ENCODE data around the gene MAST4. TPM values are rescaled to one million over a fixed set of nuclear protein-coding genes. Genes with fewer than 3 reads are reported as not detected.

The MAST4 gene
- total RNA-seq, 2 experiments from 2014 or later, result 1.3 to 21.9 TPM

GRCh38 chr5:66717455-66718373 is 121.5 kb downstream of the MAST4 start:
- Histone ChIP-seq H3K36me3 (ENCODE audit: insufficient read depth, low read length) (no peaks in the 10 kb centered on the region), H3K27ac (ENCODE audit: low read depth, low read length, poor library complexity, severe bottlenecking) (no peak overlapping the region), H4K20me1 (ENCODE audit: insufficient read depth, low read length) (no peaks in the 10 kb centered on the region), H2AFZ (ENCODE audit: low read length) (no peak overlapping the region), H3K4me3 (ENCODE audit: low read depth, low read length, poor library complexity, severe bottlenecking) (no peak overlapping the region), H3K9me3 (ENCODE audit: low read length) (no peaks in the 10 kb centered on the region), H3K79me2 (ENCODE audit: insufficient read depth, low read depth, low read length) (no peaks in the 10 kb centered on the region), H3K4me2 (ENCODE audit: low read length) (no peak overlapping the region), H3K9me2 (ENCODE audit: insufficient read depth, low read length) (no peaks in the 10 kb centered on the region), H3K4me1 (ENCODE audit: insufficient read depth, low read length, poor library complexity, severe bottlenecking) (no peaks in the 10 kb centered on the region)
- CTCF ChIA-PET (ENCODE audit: unreplicated experiment), result interaction anchor here (1.4 kb wide), 1 partner anchor 10 kb away, joined by 5 read pairs; no protein-coding TSS in a partner anchor
- intact Hi-C loops (cut with micrococcal nuclease; ENCODE audit: unreplicated experiment), result no loop called here
- no peak for DNase-seq (ENCODE audit: low spot score)
- BruUV-seq (replicated peaks), result no TSS peak
- TF ChIP-seq EZH2phosphoT487 (IDR thresholded peaks at IDR 0.05; ENCODE audit: borderline replicate concordance, low read depth, low read length), result no peak
- no peak for TF ChIP-seq CTCF (conservative IDR thresholded peaks at IDR 0.05; ENCODE audit: low read length)
- POLR2A ChIA-PET, result interaction anchor here (0.6 to 0.8 kb wide), 2 partner anchors 9 kb away, joined by 3 to 4 read pairs; no protein-coding TSS in a partner anchor

GRCh38 chr5:66718374-66719002 is 122.3 kb downstream of the MAST4 start:
- no peaks in the 10 kb centered on the region for H3K79me2 ChIP-seq (ENCODE audit: insufficient read depth, low read depth, low read length)
- intact Hi-C loops (cut with micrococcal nuclease; ENCODE audit: unreplicated experiment), result no loop called here
- no peaks in the 10 kb centered on the region for H3K36me3 ChIP-seq (ENCODE audit: insufficient read depth, low read length)
- H3K9me3 ChIP-seq (ENCODE audit: low read length), result no peaks in the 10 kb centered on the region
- H3K27ac ChIP-seq (ENCODE audit: low read depth, low read length, poor library complexity, severe bottlenecking), result no peak overlapping the region
- H3K4me1 ChIP-seq (ENCODE audit: insufficient read depth, low read length, poor library complexity, severe bottlenecking), result no peaks in the 10 kb centered on the region
- BruUV-seq (replicated peaks), result no TSS peak
- no peak overlapping the region for H2AFZ ChIP-seq (ENCODE audit: low read length)
- H3K4me2 ChIP-seq (ENCODE audit: low read length), result no peak overlapping the region
- ChIA-PET CTCF (ENCODE audit: unreplicated experiment) (interaction anchor here (1.4 kb wide), 1 partner anchor 10 kb away, joined by 5 read pairs; no protein-coding TSS in a partner anchor), POLR2A (interaction anchor here (0.8 kb wide), 1 partner anchor 10 kb away, joined by 3 read pairs; no protein-coding TSS in a partner anchor)
- no peak for TF ChIP-seq CTCF (conservative IDR thresholded peaks at IDR 0.05; ENCODE audit: low read length)
- no peak for TF ChIP-seq EZH2phosphoT487 (IDR thresholded peaks at IDR 0.05; ENCODE audit: borderline replicate concordance, low read depth, low read length)
- DNase-seq (ENCODE audit: low spot score), result no peak
- H4K20me1 ChIP-seq (ENCODE audit: insufficient read depth, low read length), result no peaks in the 10 kb centered on the region
- no peaks in the 10 kb centered on the region for H3K9me2 ChIP-seq (ENCODE audit: insufficient read depth, low read length)
- no peak overlapping the region for H3K4me3 ChIP-seq (ENCODE audit: low read depth, low read length, poor library complexity, severe bottlenecking)
